Keratinocyte (primary cell): Measurements from ENCODE around the gene TENM4.

Experiments used
- CTCF ChIP-seq, 3 experiments: IDR thresholded peaks in 1 of 3; conservative IDR thresholded peaks in 1 of 3; optimal IDR thresholded peaks in 1 of 3; 2 replicates in 2 of 3; 3 replicates in 1 of 3; pipeline versions ENCODE3 to v1.5.1; 2011; ENCODE audit warnings: low read length in 3 of 3, mild to moderate bottlenecking in 3 of 3, moderate library complexity in 2 of 3, control low read depth in 1 of 3, inconsistent platforms in 1 of 3; ENCODE audit not compliant: insufficient read depth in 2 of 3; ENCODE audit errors: extremely low read depth in 1 of 3
- EZH2 ChIP-seq: IDR thresholded peaks from one replicate; pipeline ENCODE4 v1.6.1; 2012; ENCODE audit warnings: inconsistent platforms, mild to moderate bottlenecking, low read length, moderate library complexity

- TF ChIP-seq CTCF (optimal IDR thresholded peaks at IDR 0.05 in 1 of 3, IDR thresholded peaks at IDR 0.05 in 1 of 3, conservative IDR thresholded peaks at IDR 0.05 in 1 of 3; ENCODE audit: extremely low read depth in 1 of 3, insufficient read depth in 2 of 3, low read length in 3 of 3) (no peak), EZH2 (no peak)
These were observed 764.7 kb downstream of the TENM4 start for GRCh38 chr11:78676026-78676557.
